Measurements from ENCODE around the gene ERMAP.

ERMAP gene

DNA sequence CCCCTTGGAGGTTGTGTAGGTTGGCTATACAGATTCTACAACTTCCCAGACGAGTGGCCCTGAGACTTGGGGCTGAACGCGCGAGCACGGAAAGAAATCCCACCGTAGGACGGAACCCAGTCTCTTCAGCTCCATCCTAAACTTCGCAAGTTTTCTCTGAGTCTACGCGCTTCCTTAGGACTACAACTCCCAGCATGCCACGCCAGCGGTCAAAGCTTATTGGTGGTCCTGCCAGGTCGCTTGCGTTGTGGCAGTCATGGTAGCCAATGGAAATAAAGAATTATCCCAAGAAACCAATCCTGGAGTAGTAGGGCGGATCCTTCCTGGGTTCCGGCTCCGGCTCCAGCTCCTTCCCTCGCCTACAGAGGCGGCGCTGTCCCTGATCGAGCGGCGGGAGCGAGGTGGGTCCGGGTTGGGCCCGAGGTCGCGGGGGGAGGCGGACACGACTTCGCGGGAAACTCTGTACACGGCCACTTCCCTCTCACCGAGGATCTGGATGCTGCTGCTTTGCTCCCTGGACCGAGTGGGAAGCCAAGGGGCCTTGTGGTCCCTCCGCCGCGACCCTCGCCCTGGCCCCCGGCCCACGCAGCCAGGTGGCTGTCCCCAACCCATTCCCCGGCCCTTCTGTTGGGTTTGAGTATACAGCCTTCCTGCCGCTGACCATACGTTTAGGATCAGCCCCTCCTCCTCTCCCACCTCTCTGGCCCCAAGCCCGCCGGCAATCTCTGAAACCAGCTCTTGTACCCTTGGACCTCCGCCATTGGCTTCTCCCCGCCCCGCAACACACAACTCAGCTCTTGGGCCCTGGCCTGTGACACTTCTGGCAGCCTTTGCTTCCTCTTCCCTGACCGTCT lies 29.6 kb downstream of the ERMAP start, which contains the start of gene ZNF691:
Gene ZNF691 (plus strand): TSS at position 357 of the 854 bp plus-strand sequence. CDS start 3,046 bp downstream, outside the sequence.
- peak within 1 kb of the TSS; percentile 89 for H3K4me3 ChIP-seq (ENCODE audit: control insufficient read depth, low read depth, low read length)
- TF ChIP-seq, protein P1, sequence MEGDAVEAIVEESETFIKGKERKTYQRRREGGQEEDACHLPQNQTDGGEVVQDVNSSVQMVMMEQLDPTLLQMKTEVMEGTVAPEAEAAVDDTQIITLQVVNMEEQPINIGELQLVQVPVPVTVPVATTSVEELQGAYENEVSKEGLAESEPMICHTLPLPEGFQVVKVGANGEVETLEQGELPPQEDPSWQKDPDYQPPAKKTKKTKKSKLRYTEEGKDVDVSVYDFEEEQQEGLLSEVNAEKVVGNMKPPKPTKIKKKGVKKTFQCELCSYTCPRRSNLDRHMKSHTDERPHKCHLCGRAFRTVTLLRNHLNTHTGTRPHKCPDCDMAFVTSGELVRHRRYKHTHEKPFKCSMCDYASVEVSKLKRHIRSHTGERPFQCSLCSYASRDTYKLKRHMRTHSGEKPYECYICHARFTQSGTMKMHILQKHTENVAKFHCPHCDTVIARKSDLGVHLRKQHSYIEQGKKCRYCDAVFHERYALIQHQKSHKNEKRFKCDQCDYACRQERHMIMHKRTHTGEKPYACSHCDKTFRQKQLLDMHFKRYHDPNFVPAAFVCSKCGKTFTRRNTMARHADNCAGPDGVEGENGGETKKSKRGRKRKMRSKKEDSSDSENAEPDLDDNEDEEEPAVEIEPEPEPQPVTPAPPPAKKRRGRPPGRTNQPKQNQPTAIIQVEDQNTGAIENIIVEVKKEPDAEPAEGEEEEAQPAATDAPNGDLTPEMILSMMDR (conservative IDR thresholded peaks at IDR 0.05; ENCODE audit: control insufficient read depth, insufficient read depth, low read depth, low read length): peak; percentile 41
- peak; percentile 98 for DNase-seq (ENCODE audit: low read depth)

DNA sequence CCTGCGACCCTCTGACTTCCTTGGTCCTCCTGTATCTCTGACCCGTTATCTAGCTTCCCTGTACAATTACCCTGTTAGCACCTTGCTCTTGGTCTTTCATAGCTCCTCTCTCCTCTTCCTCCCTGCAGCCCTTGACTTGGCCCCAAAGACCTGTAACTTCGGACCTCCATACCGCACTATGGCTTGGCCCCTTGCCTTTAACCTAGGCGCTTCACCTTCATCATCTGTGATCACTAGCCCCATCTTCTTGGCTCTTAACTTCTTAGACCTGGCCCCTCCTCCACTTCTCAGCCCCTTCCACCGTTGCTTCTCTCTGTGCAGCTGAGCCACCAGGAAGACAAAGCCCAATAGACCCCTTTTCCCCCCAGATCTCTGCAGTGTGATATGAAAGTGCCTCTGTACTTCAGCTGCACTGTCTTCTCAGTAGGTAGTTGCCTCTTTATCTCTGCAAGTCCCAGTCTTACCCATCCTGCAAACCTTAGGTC lies 30.2 kb downstream of the ERMAP start:
- H3K4me3 ChIP-seq (ENCODE audit: control insufficient read depth, low read depth, low read length): peak overlapping the region; percentile 89
- no peak for DNase-seq (ENCODE audit: low read depth)
- TF ChIP-seq, protein P1 (conservative IDR thresholded peaks at IDR 0.05; ENCODE audit: control insufficient read depth, insufficient read depth, low read depth, low read length): no peak

DNA sequence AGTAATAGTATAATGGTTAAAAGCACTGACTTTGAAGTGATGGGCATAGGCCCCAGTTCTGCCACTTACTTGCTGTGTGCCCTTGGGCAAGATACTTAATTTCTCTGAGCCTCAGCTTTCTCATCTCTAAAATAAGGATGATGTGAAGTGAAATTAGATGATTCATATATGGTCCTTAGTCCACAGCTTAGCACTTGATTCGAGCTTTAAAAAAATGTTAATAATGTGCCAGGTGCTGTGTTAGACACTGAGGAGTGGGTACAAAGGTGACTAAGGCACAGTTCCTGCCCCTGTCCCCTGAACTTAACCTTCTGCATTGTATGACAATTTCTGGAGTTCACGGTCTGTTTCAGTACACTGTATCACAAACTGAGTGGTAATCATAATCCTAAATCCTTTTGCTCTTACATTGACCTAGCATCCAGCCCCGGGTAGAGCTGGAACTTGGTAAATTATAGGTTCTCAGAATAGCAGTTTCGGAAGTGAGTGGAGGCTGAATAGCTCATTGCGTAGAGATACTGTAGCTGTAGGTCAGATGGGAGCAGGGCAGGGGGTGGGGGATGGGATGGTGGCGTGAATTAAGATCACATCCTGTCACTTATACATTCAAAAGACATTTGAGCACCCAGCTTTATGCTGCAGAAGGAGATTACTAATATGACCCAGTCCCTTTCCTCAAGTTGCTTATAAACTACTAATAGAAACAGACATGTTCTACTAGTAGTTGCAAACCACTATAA lies 31.0 kb downstream of the ERMAP start:
- TF ChIP-seq, protein P1 (conservative IDR thresholded peaks at IDR 0.05; ENCODE audit: control insufficient read depth, insufficient read depth, low read depth, low read length): no peak
- no peak overlapping the region for H3K4me3 ChIP-seq (ENCODE audit: control insufficient read depth, low read depth, low read length)
- DNase-seq (ENCODE audit: low read depth): no peak

DNA sequence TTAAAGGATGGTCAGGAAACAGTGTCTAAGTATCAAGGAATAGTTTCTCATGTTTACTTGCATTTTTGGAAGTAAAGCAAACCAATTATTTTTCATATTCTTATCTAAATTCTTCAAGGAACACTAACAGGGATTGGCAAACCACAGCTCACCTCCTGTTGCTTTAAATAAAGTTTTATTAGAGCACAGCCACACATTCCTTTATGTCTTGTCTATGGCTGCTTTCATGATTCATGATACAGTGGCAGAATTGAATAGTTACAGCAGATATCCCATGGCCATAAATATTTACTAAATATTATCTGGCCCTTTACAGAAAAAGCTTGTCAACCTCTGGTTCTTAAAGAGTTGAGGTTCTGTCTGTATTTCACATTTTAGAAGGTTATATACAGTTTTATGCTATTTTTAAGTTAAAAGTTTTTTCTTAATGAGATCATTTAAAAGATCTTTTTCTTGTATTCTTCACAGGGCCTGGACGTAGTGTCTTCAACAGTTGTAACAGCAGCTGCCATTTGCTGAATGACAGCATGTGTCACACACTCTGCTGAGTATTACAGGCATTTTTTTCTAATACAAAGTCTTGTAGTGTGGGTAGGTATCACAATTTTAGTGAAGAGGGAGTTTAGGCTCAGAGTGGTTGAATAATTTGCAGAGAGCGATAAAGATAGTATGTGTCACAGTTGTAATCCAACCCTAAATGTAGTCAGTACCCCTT lies 32.1 kb downstream of the ERMAP start:
- H3K4me3 ChIP-seq (ENCODE audit: control insufficient read depth, low read depth, low read length): no peak overlapping the region
- DNase-seq (ENCODE audit: low read depth): no peak
- TF ChIP-seq, protein P1 (conservative IDR thresholded peaks at IDR 0.05; ENCODE audit: control insufficient read depth, insufficient read depth, low read depth, low read length): no peak

DNA sequence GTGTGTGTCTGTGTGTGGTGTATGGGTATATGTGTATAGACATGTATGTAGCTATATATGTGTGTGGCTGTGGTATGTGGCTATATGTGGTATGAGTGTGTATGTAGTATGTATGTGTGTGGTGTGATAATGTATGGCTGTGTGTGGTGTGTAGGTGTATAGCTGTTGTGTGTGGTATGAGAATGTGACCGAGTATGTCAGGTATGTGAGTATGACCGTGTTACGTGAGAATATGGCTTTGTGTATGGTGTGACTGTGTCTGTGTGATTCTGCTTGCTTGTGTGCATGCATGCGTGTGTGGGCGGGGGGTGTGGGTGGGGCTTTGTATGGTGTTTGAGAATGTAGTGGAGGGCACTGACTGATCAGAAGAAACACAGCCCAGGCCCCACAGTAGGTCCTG lies 33.0 kb downstream of the ERMAP start:
- no peak for DNase-seq (ENCODE audit: low read depth)
- TF ChIP-seq, protein P1 (conservative IDR thresholded peaks at IDR 0.05; ENCODE audit: control insufficient read depth, insufficient read depth, low read depth, low read length): no peak
- H3K4me3 ChIP-seq (ENCODE audit: control insufficient read depth, low read depth, low read length): no peak overlapping the region

DNA sequence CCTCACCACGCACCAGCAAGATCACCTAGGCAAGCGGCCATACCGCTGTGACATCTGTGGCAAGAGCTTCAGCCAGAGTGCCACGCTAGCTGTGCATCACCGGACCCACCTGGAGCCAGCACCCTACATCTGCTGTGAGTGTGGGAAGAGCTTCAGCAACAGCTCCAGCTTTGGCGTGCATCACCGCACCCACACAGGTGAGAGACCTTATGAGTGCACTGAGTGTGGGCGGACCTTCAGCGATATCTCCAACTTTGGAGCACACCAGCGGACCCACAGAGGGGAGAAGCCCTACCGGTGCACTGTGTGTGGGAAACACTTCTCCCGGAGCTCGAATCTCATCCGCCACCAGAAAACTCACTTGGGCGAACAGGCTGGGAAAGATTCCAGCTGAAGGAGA lies 34.5 kb downstream of the ERMAP start:
- DNase-seq (ENCODE audit: low read depth): no peak
- no peak overlapping the region for H3K4me3 ChIP-seq (ENCODE audit: control insufficient read depth, low read depth, low read length)
- TF ChIP-seq, protein P1 (conservative IDR thresholded peaks at IDR 0.05; ENCODE audit: control insufficient read depth, insufficient read depth, low read depth, low read length): no peak
